NCI-H1694 treated with DMSO at 0.1 percent for 48 hours (cell line): Measurements from ENCODE around the gene RAB6B.
"Not testable (repeated sequence)": the region's sequence is repeated elsewhere in the genome, so short reads cannot be mapped to it uniquely, and the experiment has no call there.

Source experiments
- DNase-seq: peaks from one replicate; lab custom pipeline; 2025; lab: John Stamatoyannopoulos, UW

Gene RAB6B

DNA sequence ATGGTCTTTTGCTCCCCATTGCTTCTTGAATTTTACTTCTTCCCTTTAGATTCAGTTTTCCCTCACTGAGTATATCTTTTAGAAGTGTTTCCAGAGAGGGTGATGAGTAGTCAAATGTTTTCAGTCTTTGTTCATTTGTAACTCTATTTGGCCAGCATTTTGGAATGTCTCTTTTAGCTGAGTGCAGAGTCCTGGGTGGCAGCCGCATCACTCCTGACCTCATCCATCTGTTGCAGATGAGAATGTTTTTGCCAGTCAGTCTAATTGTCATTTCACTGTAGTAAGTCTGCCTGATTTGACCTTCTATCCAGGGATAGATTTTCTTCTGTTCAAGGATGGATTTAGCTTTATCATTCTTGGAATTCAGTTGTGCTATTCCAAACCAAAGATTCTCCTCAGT lies 82.8 kb downstream of the RAB6B start:
- DNase-seq, result peak; percentile 15

- DNase-seq, result peak; percentile 90
Observed at GRCh38 chr3:133805702-133806475, 89.8 kb downstream of the RAB6B start, which contains the start of gene SRPRB. TSS of gene SRPRB (plus strand) at chr3:133805815. CDS start at chr3:133805849, 34 bp downstream.

GRCh38 chr3:133805384-133805701 lies 90.3 kb downstream of the RAB6B start:
- DNase-seq, result no peak

DNA sequence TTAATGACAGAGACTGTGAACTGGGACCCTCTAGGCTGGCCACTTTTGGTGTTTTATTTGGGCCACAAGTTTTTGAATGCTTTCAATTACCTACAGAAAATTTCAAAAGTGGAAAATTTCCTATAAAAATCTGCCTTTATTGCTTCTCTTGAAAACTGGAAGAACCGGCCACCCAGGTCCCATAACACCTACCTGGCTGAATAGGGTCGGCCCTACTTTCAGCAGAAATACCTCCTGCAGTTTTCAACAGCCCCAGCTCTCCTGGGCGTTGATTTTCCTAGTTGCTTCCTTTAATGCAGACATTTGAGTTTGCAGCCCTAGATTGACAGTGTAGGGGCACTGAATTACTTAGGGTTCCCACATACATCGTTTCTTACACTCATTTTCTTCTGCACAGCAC lies 90.8 kb downstream of the RAB6B start:
- no peak for DNase-seq

DNA sequence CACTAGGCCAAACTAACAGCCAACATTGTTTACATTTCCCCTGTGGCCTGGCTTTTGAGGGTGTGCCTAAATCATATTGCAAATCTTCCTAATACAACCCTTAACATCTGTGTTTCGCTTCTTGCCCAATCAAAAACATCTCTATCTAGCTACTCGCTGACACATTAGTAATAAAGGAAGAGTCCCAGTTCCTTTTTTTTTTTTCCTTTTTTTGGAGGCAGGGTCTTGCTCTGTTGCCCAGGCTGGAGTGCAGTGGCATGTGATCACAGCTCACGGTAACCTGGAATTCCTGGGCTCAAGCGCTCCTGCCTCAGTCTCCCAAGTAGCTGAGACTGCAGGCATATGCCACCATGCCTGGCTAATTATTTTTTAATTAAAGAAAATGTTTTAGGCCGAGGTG lies 92.2 kb downstream of the RAB6B start:
- no peak for DNase-seq

DNA sequence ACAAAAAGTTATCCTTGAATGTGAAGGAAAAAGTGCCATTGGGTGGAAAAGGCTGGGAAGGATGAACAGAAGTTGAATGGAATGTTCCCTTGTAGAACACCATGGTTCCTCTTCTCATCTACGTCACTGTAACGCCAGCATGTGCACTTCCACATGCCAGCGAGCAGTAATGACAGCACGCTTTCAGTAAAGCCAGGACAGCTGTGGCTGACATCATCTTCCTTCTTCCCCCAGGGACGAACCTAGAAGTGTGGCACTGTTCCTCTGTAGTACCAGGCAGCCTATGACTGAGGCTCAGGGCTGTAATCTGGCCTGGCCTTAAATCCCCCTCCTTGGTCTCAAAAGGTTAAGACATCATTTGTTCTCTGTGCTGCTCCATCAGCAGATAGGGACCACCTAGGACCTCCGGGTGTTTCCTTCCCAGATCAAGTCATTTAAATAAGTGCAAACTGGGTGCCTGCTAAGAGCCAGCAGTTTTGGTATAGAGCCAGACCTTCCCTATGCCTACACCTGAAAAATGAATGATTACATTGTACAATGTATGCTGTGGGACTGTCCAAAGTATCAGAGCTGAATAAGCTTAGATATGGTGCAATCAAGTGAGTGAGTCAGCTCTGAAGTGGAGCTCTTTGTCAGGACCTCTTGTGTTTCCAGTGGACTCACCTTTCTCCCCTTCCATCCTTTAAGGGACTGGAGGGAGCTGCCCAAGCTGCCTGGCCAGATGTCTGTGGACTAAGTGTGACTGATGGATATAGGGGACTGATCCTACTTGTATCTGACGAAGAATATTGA lies 95.7 kb downstream of the RAB6B start:
- no peak for DNase-seq

GRCh38 chr3:133797396-133798105 lies 98.1 kb downstream of the RAB6B start:
- DNase-seq, result no peak

DNA sequence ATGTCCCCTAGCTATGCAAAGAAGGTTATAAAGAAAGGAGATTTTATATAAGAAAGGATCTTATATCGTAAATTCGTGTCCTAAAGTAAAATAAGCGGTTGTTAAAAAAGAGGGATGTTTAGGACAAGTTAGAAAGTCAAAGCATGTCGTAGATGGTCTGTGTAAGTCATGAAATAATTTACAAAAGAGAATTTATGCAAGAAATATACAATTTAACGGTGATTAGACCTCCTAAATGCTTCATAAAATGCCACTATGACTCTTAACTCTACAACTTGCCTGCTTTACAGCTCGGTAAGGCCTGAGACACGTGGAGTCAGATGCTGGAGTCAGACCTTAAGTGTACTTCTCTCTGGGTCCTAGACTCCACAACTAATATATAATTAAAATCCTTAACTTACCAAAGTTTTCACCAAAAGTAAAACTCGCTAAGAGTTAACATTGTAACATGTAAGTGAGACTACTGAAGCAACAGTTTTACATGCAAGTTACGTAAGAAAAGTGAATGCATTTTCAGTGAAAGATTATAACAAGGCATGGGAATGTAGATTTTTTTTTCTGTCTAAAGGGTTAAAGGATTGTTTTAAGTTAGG lies 103.4 kb downstream of the RAB6B start:
- no peak for DNase-seq

DNA sequence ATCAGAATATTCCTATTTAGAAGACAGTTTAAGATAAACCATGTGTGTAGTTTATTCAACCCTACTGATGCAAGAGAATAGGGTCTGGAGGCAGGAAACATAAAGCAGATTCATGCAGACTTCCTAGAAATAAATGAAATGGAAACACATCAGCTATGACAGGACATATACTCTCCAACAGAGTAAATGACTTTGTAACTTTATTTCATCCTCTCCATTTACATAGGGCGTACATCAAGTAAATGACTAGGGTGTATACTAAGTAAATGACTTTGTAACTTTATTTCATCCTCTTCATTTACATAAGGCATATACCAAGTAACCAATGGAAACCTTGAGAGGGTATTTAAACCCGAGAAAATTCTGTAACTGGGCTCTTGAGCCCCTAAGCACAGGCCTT lies 107.7 kb downstream of the RAB6B start:
- DNase-seq, result no peak

DNA sequence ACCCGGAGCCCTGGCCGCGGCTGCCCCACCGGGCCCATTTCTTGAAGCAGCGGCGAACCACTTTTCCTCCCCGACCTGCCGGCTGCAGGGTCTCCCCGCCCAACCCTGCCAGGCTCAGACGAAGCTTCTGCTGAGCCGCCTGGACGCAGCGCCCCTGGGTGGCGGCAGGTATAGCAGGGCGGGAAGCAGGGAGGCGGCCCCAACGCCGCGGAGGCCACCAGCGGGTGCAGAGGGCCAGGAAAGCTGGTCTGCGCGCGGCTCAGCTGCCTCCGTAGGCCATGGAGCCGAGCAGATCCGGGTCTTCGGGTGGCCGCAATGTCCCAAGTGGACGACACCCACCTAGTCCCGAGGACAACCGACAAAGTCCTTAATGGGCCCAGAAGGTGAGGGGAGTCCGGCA lies 111.9 kb downstream of the RAB6B start:
- no peak for DNase-seq

GRCh38 chr3:133782454-133782853 lies 113.2 kb downstream of the RAB6B start:
- DNase-seq, result no peak

- no peak for DNase-seq
Observed at GRCh38 chr3:133781570-133781969, 114.1 kb downstream of the RAB6B start.

DNA sequence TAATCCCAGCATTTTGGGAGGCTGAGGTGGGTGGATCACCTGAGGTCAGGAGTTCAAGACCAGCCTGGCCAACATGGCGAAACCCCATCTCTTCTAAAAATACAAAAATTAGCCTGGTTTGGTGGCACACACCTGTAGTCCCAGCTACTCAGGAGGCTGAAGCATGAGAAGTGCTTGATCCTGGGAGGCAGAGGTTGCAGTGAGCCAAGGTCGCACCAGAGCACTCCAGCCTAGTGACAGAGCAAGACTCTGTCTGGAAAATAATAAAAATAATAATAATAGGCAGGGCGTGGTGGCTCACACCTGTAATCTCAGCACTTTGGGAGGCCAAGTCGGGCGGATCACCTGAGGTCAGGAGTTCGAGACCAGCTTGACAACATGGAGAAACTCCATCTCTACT lies 114.9 kb downstream of the RAB6B start:
- not testable (repeated sequence) for DNase-seq

DNA sequence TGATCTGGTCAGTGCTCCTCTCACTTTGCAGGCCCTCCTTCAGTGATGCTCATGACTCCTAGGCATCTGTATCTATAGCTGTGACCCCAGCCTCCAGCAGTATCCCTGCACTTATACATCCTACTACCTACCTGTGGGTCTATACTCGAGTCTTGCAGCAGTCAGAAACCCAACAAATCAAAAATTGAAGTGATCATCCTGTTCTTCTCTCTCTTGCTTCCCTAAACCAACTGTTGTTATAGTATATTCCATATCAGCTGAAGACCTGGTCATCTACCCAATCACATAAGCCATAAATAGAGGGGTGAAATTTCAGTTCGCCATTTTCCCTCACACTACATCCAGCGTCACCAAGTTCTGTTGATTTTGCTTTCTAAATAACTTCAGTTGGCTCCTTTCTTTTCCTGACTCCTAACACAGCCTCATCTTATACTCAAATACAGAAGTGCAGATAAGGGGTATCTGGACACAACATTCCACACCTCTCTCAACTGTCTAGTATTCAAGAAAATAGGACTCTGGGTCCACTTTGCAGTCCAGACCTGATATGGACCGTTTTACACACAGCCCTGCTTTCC lies 116.0 kb downstream of the RAB6B start:
- DNase-seq, result no peak

DNA sequence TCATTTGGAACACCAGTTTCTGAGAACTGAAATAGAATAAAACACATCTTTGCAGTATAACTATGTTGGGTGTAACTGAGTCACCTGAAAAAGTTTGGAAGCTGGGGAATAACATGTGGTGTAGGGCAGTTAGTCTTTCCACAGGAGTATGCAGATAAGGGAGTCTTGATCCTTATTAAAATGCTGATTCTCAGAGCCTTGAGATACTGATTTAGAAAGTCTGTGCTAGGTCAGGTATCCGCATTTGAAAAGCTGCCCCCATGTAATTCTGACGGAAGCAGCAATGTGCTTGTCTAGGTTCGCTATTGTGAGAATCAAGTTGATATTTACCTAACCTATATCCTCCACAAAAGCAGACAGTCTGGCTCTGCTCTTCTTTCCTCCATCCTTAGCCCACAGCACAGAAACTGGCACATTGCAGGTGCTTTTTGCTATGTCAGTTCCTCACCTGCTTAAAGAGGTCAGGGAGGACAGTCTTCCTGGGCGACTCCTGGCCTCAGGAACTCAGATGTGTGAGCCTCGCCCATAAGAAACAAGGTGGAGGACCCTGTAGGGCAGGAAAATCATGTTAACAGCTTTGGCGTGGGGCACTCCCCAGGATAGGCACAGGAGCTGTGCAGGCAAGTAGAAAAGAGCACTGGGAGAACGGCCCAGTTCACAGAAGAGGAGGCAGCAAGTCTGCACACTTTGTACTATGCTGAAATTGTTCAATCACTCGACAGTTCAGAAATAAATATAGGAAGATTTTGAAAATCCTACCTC lies 117.7 kb downstream of the RAB6B start:
- DNase-seq, result no peak

DNA sequence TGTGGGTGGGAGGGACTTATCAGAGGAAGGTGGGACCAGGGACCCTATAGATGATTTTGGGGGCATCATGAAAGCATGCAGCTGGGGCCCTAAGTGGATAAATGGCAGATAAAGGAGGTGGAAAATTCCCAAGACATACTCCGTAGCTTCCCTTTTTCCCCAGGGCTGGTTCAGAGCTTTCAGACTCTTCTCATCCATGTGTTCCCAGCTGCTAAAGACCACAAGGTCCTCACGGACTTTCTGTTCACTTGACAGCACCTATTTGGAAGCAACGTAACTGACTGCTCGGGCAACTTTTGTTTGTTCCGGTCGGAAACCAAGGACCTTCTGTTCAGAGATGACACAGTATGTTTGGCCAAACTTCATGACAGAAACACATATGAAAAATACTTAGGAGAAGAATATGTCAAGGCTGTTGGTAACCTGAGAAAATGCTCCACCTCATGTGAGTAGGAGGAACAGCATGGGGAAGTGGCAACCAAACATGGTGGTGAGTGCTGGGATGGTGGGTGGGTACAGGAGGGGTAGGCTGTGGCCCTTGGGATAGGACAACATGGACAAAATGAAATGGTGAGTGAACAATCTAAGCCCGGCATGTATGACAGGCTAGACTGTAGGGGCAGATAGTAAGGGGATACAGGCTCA lies 118.8 kb downstream of the RAB6B start:
- no peak for DNase-seq

DNA sequence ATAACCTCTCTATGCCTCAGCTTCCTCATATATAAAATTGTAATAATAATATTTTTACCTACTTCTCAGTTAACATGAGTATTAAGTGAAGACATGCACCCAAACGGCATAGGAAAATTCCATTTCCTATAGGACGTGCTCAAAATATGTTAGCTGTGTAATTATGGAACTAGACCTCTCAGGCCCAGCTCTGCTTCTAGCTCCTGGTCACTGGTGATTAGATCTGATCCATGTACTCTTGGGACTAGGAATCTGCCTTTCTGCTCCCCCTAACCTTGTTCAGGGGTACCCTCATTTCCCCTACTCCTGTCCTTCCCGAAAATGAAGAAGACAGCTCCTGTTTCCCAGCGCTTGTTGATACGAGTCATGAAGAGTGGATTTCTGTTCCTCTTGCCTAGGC lies 119.8 kb downstream of the RAB6B start:
- no peak for DNase-seq

DNA sequence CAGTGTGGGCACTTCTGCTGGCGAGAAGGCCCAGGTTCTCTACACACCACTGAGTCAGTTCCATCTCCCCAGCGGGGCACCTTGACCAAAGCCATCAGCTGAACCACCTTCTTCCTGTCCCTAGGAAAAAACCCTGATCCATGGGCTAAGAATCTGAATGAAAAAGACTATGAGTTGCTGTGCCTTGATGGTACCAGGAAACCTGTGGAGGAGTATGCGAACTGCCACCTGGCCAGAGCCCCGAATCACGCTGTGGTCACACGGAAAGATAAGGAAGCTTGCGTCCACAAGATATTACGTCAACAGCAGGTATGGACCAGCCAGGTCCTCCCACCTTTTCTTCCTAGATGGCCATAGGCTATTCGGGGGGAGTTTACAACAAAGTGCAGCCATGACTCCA lies 120.4 kb downstream of the RAB6B start:
- DNase-seq, result no peak
